GM18858 (cell line): ENCODE data around the gene TMEM100.

ENCODE experiments used
- ATAC-seq: cut with Tn5 transposase; IDR thresholded peaks from one replicate; pipeline ENCODE4 v1.9.1; 2021; ENCODE audit not compliant: unreplicated experiment

TMEM100 gene

GRCh38 chr17:55722742-55723487, at the start of gene TMEM100:
TSS of gene TMEM100 (minus strand) at chr17:55722864. CDS start at chr17:55721070, 1,794 bp downstream.
- ATAC-seq: no peak

- ATAC-seq: no peak
Measured at GRCh38 chr17:55772086-55772485, 49.4 kb upstream of the TMEM100 start.

GRCh38 chr17:55770196-55770870, 47.7 kb upstream of the TMEM100 start:
- no peak for ATAC-seq

GRCh38 chr17:55769625-55770000, 46.9 kb upstream of the TMEM100 start:
- ATAC-seq: no peak

- no peak for ATAC-seq
Measured at GRCh38 chr17:55768936-55769624, 46.4 kb upstream of the TMEM100 start.

- no peak for ATAC-seq
Measured at GRCh38 chr17:55765472-55765871, 42.8 kb upstream of the TMEM100 start.

- no peak for ATAC-seq
Measured at GRCh38 chr17:55764610-55765009, 41.9 kb upstream of the TMEM100 start.

- no peak for ATAC-seq
Measured at GRCh38 chr17:55763856-55764255, 41.2 kb upstream of the TMEM100 start.

- ATAC-seq: no peak
Measured at GRCh38 chr17:55762086-55762858, 39.6 kb upstream of the TMEM100 start.

- no peak for ATAC-seq
Measured at GRCh38 chr17:55760643-55761355, 38.1 kb upstream of the TMEM100 start.

- no peak for ATAC-seq
Measured at GRCh38 chr17:55758171-55758570, 35.5 kb upstream of the TMEM100 start.

- no peak for ATAC-seq
Measured at GRCh38 chr17:55757659-55758058, 35.0 kb upstream of the TMEM100 start.

GRCh38 chr17:55756689-55757088, 34.0 kb upstream of the TMEM100 start:
- no peak for ATAC-seq

GRCh38 chr17:55751720-55752250, 29.1 kb upstream of the TMEM100 start:
- ATAC-seq: no peak

- ATAC-seq: peak; percentile 95
Measured at GRCh38 chr17:55750750-55751657, 28.3 kb upstream of the TMEM100 start, which contains the start of gene PCTP. TSS of gene PCTP (plus strand) at chr17:55751051. CDS start at chr17:55751104, 53 bp downstream.

GRCh38 chr17:55749985-55750384, 27.3 kb upstream of the TMEM100 start:
- ATAC-seq: no peak

- no peak for ATAC-seq
Measured at GRCh38 chr17:55748841-55749240, 26.2 kb upstream of the TMEM100 start.

- no peak for ATAC-seq
Measured at GRCh38 chr17:55747209-55747608, 24.5 kb upstream of the TMEM100 start.

GRCh38 chr17:55746466-55746865, 23.8 kb upstream of the TMEM100 start:
- ATAC-seq: no peak
